ENCODE data around the gene OR2A7.
"Not testable (repeated sequence)": the region's sequence is repeated elsewhere in the genome, so short reads cannot be mapped to it uniquely, and the experiment has no call there.

Gene OR2A7

DNA sequence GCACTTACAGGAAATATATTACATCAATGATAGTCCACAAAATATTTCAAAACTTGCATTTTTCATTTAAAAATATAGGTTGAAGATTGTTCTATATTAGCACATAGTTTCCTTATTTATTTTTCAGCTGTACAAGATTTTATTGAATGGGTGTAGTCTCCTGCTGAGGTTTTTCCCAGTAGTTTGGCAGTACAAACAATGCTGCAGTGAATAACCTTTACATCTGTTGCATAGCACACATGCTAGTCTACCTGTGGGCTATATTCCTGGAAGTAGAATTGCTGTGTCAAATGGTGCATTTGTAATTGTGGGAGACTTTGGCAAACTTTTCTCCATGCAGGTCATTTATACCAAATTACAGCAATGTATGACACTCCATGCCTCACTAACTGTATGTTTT lies 44.1 kb downstream of the OR2A7 start:
- not testable (repeated sequence) for H3K4me1 ChIP-seq (ENCODE audit: control insufficient read depth, insufficient read depth, low read length, unreplicated experiment); H3K27me3 ChIP-seq (ENCODE audit: insufficient read depth, low read length); H3K36me3 ChIP-seq (ENCODE audit: insufficient read depth, low read length); H3K4me3 ChIP-seq (ENCODE audit: low read depth, low read length); H3K27ac ChIP-seq (ENCODE audit: low read depth, low read length); H3K79me2 ChIP-seq (ENCODE audit: control insufficient read depth, insufficient read depth, low read length, unreplicated experiment); H2AFZ ChIP-seq (ENCODE audit: low read length, unreplicated experiment)

DNA sequence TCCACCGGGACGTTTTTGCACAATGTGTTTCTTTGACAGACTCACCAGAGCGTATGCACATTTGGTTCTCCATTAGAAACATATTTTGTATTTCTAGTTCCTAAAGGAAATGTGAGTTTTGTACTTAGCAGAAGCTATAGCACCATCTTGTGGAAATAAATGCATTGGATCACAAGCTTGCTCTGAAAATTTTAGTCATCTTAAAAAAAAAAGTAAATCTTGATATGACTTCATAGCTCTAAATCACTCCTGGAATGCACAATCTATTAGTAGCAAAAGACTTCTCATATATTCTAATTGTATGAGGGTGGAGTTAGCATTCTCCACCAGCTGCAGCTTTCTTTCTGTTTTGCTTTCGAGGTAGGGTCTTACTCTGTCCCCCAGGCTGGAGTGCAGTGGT lies 45.4 kb downstream of the OR2A7 start:
- not testable (repeated sequence) for H3K79me2 ChIP-seq (ENCODE audit: control insufficient read depth, insufficient read depth, low read length, unreplicated experiment); H2AFZ ChIP-seq (ENCODE audit: low read length, unreplicated experiment); H3K27ac ChIP-seq (ENCODE audit: low read depth, low read length); H3K36me3 ChIP-seq (ENCODE audit: insufficient read depth, low read length); H3K4me3 ChIP-seq (ENCODE audit: low read depth, low read length); H3K4me1 ChIP-seq (ENCODE audit: control insufficient read depth, insufficient read depth, low read length, unreplicated experiment); H3K27me3 ChIP-seq (ENCODE audit: insufficient read depth, low read length)

DNA sequence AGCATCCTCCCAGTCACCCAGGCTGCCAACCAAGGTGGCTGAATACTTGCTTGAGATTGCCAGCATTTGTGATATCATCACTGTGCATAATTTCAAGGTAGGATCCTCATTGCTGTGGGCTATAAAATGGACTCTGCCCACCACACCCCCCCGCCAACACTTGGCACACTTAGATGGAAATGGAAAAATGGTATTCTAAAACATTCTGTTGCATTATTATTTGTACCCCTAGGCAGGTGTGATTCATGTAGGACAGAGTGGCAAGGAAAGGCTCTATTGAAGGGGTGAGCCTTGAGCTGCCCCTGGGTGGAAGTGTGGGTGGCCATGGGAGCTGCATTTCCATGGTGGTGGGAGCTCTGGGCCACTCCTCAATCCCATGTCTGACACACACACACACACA lies 46.0 kb downstream of the OR2A7 start:
- H3K4me3 ChIP-seq (ENCODE audit: low read depth, low read length); H3K27ac ChIP-seq (ENCODE audit: low read depth, low read length); H3K4me1 ChIP-seq (ENCODE audit: control insufficient read depth, insufficient read depth, low read length, unreplicated experiment); H3K79me2 ChIP-seq (ENCODE audit: control insufficient read depth, insufficient read depth, low read length, unreplicated experiment); H3K27me3 ChIP-seq (ENCODE audit: insufficient read depth, low read length); H3K36me3 ChIP-seq (ENCODE audit: insufficient read depth, low read length); H2AFZ ChIP-seq (ENCODE audit: low read length, unreplicated experiment): not testable (repeated sequence)

DNA sequence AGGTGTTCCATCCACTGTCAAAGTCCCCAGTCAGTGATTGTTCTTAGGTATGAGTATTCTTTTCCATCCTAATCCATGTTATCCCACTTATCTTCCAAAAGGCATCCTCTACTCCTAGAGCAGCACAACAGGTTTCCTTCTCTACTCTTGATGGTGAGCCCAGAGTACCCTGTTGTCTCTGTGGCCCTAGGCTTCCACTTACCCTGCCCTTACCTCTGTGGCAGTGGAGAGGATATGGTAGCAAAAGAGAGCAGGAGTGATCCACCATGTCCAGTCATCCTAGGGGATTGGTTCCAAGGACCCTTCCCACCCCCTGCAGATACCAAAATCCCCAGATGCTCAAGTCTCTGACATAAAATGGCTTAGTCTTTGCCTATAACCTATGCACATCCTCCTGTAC lies 47.4 kb downstream of the OR2A7 start:
- not testable (repeated sequence) for H3K27ac ChIP-seq (ENCODE audit: low read depth, low read length); H3K36me3 ChIP-seq (ENCODE audit: insufficient read depth, low read length); H3K4me3 ChIP-seq (ENCODE audit: low read depth, low read length); H2AFZ ChIP-seq (ENCODE audit: low read length, unreplicated experiment); H3K79me2 ChIP-seq (ENCODE audit: control insufficient read depth, insufficient read depth, low read length, unreplicated experiment); H3K4me1 ChIP-seq (ENCODE audit: control insufficient read depth, insufficient read depth, low read length, unreplicated experiment); H3K27me3 ChIP-seq (ENCODE audit: insufficient read depth, low read length)
